A673 (cell line): Measurements from ENCODE around the gene EIF1AD. TPM values are rescaled to one million over a fixed set of nuclear protein-coding genes. Genes with fewer than 3 reads are reported as not detected.

ENCODE experiments used
- BruUV-seq: library from RNA; stranded (reverse); fragments of 400-500 nt; replicated peaks from 2 replicates; lab custom pipeline; 2021; lab: Mats Ljungman, UMichigan
- CTCF ChIA-PET: fragments of 300-600 bp; sonication (Branson Sonifier 250); formaldehyde crosslinking; loops from one replicate; lab custom pipeline; 2022; ENCODE audit warnings: antibody characterized with exemption; lab: Charles Lee
- POLR2A ChIA-PET: fragments of 300-600 bp; sonication (Branson Sonifier 250); formaldehyde crosslinking; loops from one replicate; lab custom pipeline; 2022; ENCODE audit warnings: antibody characterized with exemption; ENCODE audit not compliant: low non-redundant PET; lab: Charles Lee
- DNase-seq: peaks from one replicate; pipeline ENCODE4 v3.0.0-alpha.2; 2015; ENCODE audit warnings: low spot score
- H3K27ac ChIP-seq: fragments of 200-600 bp; sonication (generic); 2 replicates; pipeline ENCODE4 v1.5.1; 2016; ENCODE audit warnings: mixed run types, low read depth, mild to moderate bottlenecking, mixed read lengths, antibody characterized with exemption, low read length; ENCODE audit not compliant: poor library complexity, severe bottlenecking
- H3K27me3 ChIP-seq: fragments of 200-600 bp; sonication (generic); replicated peaks from 2 replicates; pipeline ENCODE4 v1.6.1; 2017; ENCODE audit warnings: mixed run types, low read depth, mild to moderate bottlenecking, mixed read lengths, antibody characterized with exemption, low read length; ENCODE audit not compliant: insufficient read depth, poor library complexity
- H3K36me3 ChIP-seq: fragments of 200-600 bp; sonication (generic); 2 replicates; pipeline ENCODE4 v1.6.1; 2016; ENCODE audit warnings: mixed run types, mild to moderate bottlenecking, mixed read lengths, antibody characterized with exemption, low read length; ENCODE audit not compliant: insufficient read depth, poor library complexity, severe bottlenecking
- H3K4me1 ChIP-seq: fragments of 200-600 bp; sonication (generic); 2 replicates; pipeline ENCODE4 v1.6.1; 2017; ENCODE audit warnings: mixed run types, mild to moderate bottlenecking, mixed read lengths, antibody characterized with exemption, low read length; ENCODE audit not compliant: insufficient read depth, poor library complexity, severe bottlenecking
- H3K4me3 ChIP-seq: fragments of 200-600 bp; sonication (generic); 2 replicates; pipeline ENCODE4 v1.5.1; 2016; ENCODE audit warnings: low read depth, mixed run types, mild to moderate bottlenecking, mixed read lengths, low read length; ENCODE audit not compliant: poor library complexity, severe bottlenecking
- H3K9me3 ChIP-seq: fragments of 200-600 bp; sonication (generic); 2 replicates; pipeline ENCODE4 v1.6.1; 2016; ENCODE audit warnings: mixed run types, low read depth, mild to moderate bottlenecking, mixed read lengths, antibody characterized with exemption, low read length; ENCODE audit not compliant: poor library complexity, severe bottlenecking
- EZH2 ChIP-seq: fragments of 200-600 bp; sonication (generic); IDR thresholded peaks from 2 replicates; pipeline ENCODE4 v1.6.1; 2017; ENCODE audit warnings: borderline replicate concordance, low read depth, mild to moderate bottlenecking, mixed read lengths, antibody characterized with exemption, low read length; ENCODE audit not compliant: poor library complexity, severe bottlenecking
- intact Hi-C: fragments of 100-400 bp; cut with micrococcal nuclease; formaldehyde crosslinking; loops from one replicate; pipeline ENCODE4 v1.10.0; 2022; ENCODE audit not compliant: unreplicated experiment
- total RNA-seq: library from RNA; stranded (reverse); gene quantifications from 2 replicates; pipeline ENCODE4 v1.2.3, GENCODE V29; 2021
- TF ChIP-seq, protein P1 (sequence below): fragments of 300-800, 200-600 bp; sonication (generic); conservative IDR thresholded peaks from 2 replicates; pipeline ENCODE4 v1.5.1; 2017; ENCODE audit warnings: low read depth, mild to moderate bottlenecking, antibody characterized with exemption, low read length, moderate library complexity, mixed read lengths

EIF1AD gene
- total RNA-seq, 1 experiment from 2014 or later: 86.2 TPM

DNA sequence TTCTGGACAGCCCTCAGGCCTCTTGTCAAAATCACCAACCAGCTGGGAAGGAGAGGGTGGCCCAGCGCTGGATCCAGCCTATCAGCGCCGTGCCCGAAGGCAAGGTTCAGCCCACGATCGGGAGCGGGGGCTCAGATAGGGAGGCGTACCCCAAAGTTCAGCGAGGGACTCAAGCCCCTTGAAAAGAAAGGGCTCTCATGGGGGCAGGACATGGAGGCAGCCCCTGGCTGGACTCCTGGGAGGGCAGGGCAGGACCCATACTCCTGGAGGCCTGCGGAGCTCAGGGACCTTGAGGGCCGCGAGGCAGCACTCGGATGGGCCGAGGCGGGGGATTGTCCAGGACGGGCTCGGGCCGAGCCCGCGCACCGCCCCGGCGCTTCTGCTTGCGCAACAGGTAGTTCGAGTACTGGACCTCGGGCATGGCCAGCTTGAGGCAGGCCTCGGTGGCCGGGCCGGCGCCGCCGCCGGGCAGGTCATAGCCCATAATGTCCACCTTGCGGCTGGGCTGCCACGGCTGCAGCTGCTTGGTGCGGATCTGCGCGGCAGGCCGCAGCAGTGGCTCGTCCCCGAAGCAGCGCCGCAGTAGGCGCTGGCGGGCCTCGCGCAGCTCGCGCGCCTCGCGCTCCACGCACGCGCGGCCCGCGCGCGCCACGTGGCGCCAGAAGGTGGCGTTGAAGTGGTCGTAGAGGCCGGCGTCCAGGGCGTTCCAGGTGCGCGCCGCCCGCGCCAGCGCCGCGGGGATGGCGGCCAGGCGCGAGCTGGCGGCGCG, 40.5 kb upstream of the EIF1AD start:
- ChIA-PET POLR2A (no interaction called here), CTCF (interaction anchor here (0.6 kb wide), 1 partner anchor 240 kb away, joined by 9 read pairs; no protein-coding TSS in a partner anchor)
- no peak overlapping the region for H3K4me3 ChIP-seq
- H3K36me3 ChIP-seq: no peaks in the 10 kb centered on the region
- H3K4me1 ChIP-seq: peaks cover 3% of the 10 kb centered on the region
- no peak for TF ChIP-seq EZH2
- TF ChIP-seq, protein P1, sequence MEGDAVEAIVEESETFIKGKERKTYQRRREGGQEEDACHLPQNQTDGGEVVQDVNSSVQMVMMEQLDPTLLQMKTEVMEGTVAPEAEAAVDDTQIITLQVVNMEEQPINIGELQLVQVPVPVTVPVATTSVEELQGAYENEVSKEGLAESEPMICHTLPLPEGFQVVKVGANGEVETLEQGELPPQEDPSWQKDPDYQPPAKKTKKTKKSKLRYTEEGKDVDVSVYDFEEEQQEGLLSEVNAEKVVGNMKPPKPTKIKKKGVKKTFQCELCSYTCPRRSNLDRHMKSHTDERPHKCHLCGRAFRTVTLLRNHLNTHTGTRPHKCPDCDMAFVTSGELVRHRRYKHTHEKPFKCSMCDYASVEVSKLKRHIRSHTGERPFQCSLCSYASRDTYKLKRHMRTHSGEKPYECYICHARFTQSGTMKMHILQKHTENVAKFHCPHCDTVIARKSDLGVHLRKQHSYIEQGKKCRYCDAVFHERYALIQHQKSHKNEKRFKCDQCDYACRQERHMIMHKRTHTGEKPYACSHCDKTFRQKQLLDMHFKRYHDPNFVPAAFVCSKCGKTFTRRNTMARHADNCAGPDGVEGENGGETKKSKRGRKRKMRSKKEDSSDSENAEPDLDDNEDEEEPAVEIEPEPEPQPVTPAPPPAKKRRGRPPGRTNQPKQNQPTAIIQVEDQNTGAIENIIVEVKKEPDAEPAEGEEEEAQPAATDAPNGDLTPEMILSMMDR: no peak
- BruUV-seq: no TSS peak
- H3K27me3 ChIP-seq: no peaks in the 10 kb centered on the region
- no peak overlapping the region for H3K27ac ChIP-seq
- intact Hi-C loops: no loop called here
- no peak for DNase-seq
- H3K9me3 ChIP-seq: no peaks in the 10 kb centered on the region

DNA sequence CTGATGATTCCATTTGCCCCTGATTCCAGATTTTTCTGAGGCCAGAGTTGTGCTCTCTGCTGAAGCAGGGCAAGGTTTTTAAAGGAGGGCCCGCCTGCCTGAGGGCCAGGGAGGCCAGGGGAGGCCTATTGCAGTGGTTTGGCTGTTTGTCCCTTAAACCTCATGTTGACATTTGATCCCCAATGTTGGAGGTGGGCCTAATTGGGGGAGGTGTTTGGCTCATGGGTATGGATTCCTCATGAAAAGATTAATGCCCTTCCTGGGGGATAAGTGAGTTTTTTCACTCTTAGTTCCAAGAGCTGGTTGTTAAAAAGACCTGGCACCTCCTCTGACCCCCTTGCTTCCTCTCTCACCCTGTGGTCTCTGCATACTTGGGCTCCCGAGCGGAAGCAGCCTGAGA, 37.8 kb upstream of the EIF1AD start:
- no TSS peak for BruUV-seq
- Histone ChIP-seq H3K9me3 (no peaks in the 10 kb centered on the region), H3K4me1 (peaks cover under 1% of the 10 kb centered on the region), H3K27ac (no peak overlapping the region), H3K36me3 (no peaks in the 10 kb centered on the region), H3K27me3 (no peaks in the 10 kb centered on the region), H3K4me3 (no peak overlapping the region)
- TF ChIP-seq, protein P1: no peak
- TF ChIP-seq EZH2: no peak
- POLR2A ChIA-PET: no interaction called here
- CTCF ChIA-PET: no interaction called here
- no peak for DNase-seq
- intact Hi-C loops: no loop called here

DNA sequence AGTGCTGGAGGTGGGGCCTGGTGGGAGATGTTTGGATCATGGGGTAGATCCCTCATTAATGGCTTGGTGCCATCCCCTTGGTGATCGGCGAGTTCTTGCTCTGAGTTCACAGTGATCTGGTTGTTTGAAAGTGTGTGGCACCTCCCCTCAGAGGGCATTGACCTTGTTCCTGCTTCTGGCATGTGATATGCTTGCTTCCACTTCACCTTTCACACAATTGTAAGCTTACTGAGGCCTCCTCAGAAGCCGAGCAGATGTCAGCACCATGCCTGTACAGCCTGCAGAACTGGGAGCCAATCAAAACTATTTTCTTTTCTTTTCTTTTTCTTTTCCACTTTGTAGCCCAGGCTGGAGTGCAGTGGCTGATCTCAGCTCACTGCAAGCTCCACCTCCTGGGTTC, 35.4 kb upstream of the EIF1AD start:
- intact Hi-C loops: no loop called here
- H3K27ac ChIP-seq: no peak overlapping the region
- POLR2A ChIA-PET: no interaction called here
- no TSS peak for BruUV-seq
- CTCF ChIA-PET: interaction anchor here (0.6 kb wide), 1 partner anchor 149 kb away, joined by 9 read pairs; the partner anchor contains the start of gene FIBP
- TF ChIP-seq, protein P1: no peak
- TF ChIP-seq EZH2: no peak
- DNase-seq: no peak
- H3K36me3 ChIP-seq: no peaks in the 10 kb centered on the region
- H3K27me3 ChIP-seq: no peaks in the 10 kb centered on the region
- H3K4me1 ChIP-seq: no peaks in the 10 kb centered on the region
- H3K9me3 ChIP-seq: no peaks in the 10 kb centered on the region
- H3K4me3 ChIP-seq: no peak overlapping the region
